ENCODE results near the gene ORC2. TPM values are rescaled to one million over a fixed set of nuclear protein-coding genes. Genes with fewer than 3 reads are reported as not detected.
"Not testable (repeated sequence)": the region's sequence is repeated elsewhere in the genome, so short reads cannot be mapped to it uniquely, and the experiment has no call there.

ORC2 gene
- total RNA-seq, 4 donors from 2014 or later: 4.7 to 16.1 (median 6.8) TPM

GRCh38 chr2:200964498-200964897 is 1.0 kb upstream of the ORC2 start:
- in situ Hi-C loops (cut with MboI; ENCODE audit: low sequenced_read_pairs in 4 of 4) (loop anchor here in 2 of 4 donors (10.0 to 25.0 kb wide), 2 partner anchors 98 to 210 kb away; partner anchors contain the start of genes HYCC2 (in 2 of the 2) and NDUFB3 (in 2 of the 2)), intact Hi-C loops (cut with DNase I; ENCODE audit: low total_unique reads) (loop anchor here (5.0 kb wide), 1 partner anchor 77 kb away; the partner anchor contains the start of genes NIF3L1 and PPIL3)
- Histone ChIP-seq H3K27me3 (no peaks in the 10 kb centered on the region), H3K27ac (peak overlapping the region in 1 of 4 donors; percentile 85), H3K36me3 (no peaks in the 10 kb centered on the region), H3K9me3 (no peaks in the 10 kb centered on the region), H3K4me1 (peaks cover 24 to 26% of the 10 kb centered on the region in 2 donors), H3K4me3 (peak overlapping the region; percentile 83 to 93 (median 88))
- DNase-seq: no peak
- TF ChIP-seq POLR2A (IDR thresholded peaks at IDR 0.05) (no peak), CTCF (IDR thresholded peaks at IDR 0.05 in 4 of 5, conservative IDR thresholded peaks at IDR 0.05 in 1 of 5) (no peak)
- ATAC-seq: no peak

- not testable (repeated sequence) for H3K36me3 ChIP-seq, H3K9me3 ChIP-seq, DNase-seq, H3K27me3 ChIP-seq, ATAC-seq
- intact Hi-C loops (cut with DNase I; ENCODE audit: low total_unique reads): loop anchor here (1.0 to 5.0 kb wide), 3 partner anchors 77 to 215 kb away; partner anchors contain the start of genes HYCC2, NIF3L1 and PPIL3
- in situ Hi-C loops (cut with MboI; ENCODE audit: low sequenced_read_pairs in 4 of 4): loop anchor here in 2 of 4 donors (10.0 to 25.0 kb wide), 2 partner anchors 98 to 211 kb away; partner anchors contain the start of genes HYCC2 (in 2 of the 2) and NDUFB3 (in 2 of the 2)
- Histone ChIP-seq H3K4me3 (peak overlapping the region; percentile 83 to 93 (median 88)), H3K4me1 (peaks cover 24 to 26% of the 10 kb centered on the region in 2 donors), H3K27ac (peak overlapping the region; percentile 82 to 93 (median 84))
Observed at GRCh38 chr2:200963918-200964252, 425 bp upstream of the ORC2 start.

GRCh38 chr2:200962811-200963123 is 693 bp downstream of the ORC2 start:
- DNase-seq (no peak), ATAC-seq (peak; percentile 10)
- Histone ChIP-seq H3K9me3 (no peaks in the 10 kb centered on the region), H3K4me1 (peaks cover 24 to 26% of the 10 kb centered on the region in 2 donors), H3K4me3 (peak overlapping the region; percentile 83 to 93 (median 88)), H3K36me3 (no peaks in the 10 kb centered on the region), H3K27ac (peak overlapping the region; percentile 82 to 93 (median 84)), H3K27me3 (no peaks in the 10 kb centered on the region)
- in situ Hi-C loops (cut with MboI; ENCODE audit: low sequenced_read_pairs in 4 of 4) (loop anchor here in 2 of 4 donors (10.0 to 25.0 kb wide), 2 partner anchors 100 to 212 kb away; partner anchors contain the start of genes HYCC2 (in 2 of the 2) and NDUFB3 (in 2 of the 2)), intact Hi-C loops (cut with DNase I; ENCODE audit: low total_unique reads) (loop anchor here (1.0 to 5.0 kb wide), 3 partner anchors 75 to 216 kb away; partner anchors contain the start of genes HYCC2, NIF3L1 and PPIL3)
- TF ChIP-seq CTCF (IDR thresholded peaks at IDR 0.05 in 4 of 5, conservative IDR thresholded peaks at IDR 0.05 in 1 of 5): no peak
- TF ChIP-seq POLR2A (IDR thresholded peaks at IDR 0.05): no peak

- DNase-seq (no peak), ATAC-seq (no peak)
- no peak for TF ChIP-seq POLR2A (IDR thresholded peaks at IDR 0.05)
- H3K27ac ChIP-seq: peak overlapping the region in 1 of 4 donors; percentile 85
- H3K27me3 ChIP-seq: no peaks in the 10 kb centered on the region
- in situ Hi-C loops (cut with MboI; ENCODE audit: low sequenced_read_pairs in 4 of 4) (loop anchor here in 2 of 4 donors (10.0 to 25.0 kb wide), 2 partner anchors 101 to 213 kb away; partner anchors contain the start of genes HYCC2 (in 2 of the 2) and NDUFB3 (in 2 of the 2)), intact Hi-C loops (cut with DNase I; ENCODE audit: low total_unique reads) (loop anchor here (2.0 to 5.0 kb wide), 2 partner anchors 74 to 217 kb away; partner anchors contain the start of genes NIF3L1 and PPIL3)
- no peaks in the 10 kb centered on the region for H3K9me3 ChIP-seq
- peaks cover 24 to 26% of the 10 kb centered on the region in 2 donors for H3K4me1 ChIP-seq
- H3K36me3 ChIP-seq: peaks cover under 1 to 10% of the 10 kb centered on the region in 2 donors
- H3K4me3 ChIP-seq: peak overlapping the region in 1 of 4 donors; percentile 83
Observed at GRCh38 chr2:200961674-200962073, 1.8 kb downstream of the ORC2 start.

GRCh38 chr2:200950378-200950777 is 13.1 kb downstream of the ORC2 start:
- no peak for DNase-seq
- no peak for ATAC-seq

More at GRCh38 chr2:200950378-200950777, 13.1 kb downstream of the ORC2 start:
- Histone ChIP-seq H3K27me3 (no peaks in the 10 kb centered on the region), H3K9me3 (no peaks in the 10 kb centered on the region), H3K4me1 (no peaks in the 10 kb centered on the region), H3K27ac (no peak overlapping the region), H3K36me3 (peaks cover 0 to 58% of the 10 kb centered on the region in 2 donors), H3K4me3 (no peak overlapping the region)
- intact Hi-C loops (cut with DNase I; ENCODE audit: low total_unique reads): no loop called here
- no peak for TF ChIP-seq CTCF (IDR thresholded peaks at IDR 0.05 in 4 of 5, conservative IDR thresholded peaks at IDR 0.05 in 1 of 5)
- no peak for TF ChIP-seq POLR2A (IDR thresholded peaks at IDR 0.05)
- in situ Hi-C loops (cut with MboI; ENCODE audit: low sequenced_read_pairs in 4 of 4): loop anchor here in 2 of 4 donors (25.0 kb wide), 1 partner anchor 112 kb away; the partner anchor contains the start of genes HYCC2 (in 2 of the 2) and NDUFB3 (in 2 of the 2)
